Muscle of leg (tissue), 11 donors: Measurements from ENCODE around the gene EPN3. TPM values are rescaled to one million over a fixed set of nuclear protein-coding genes. Genes with fewer than 3 reads are reported as not detected.

ENCODE experiments used
- DNase-seq: peaks from one replicate; pipeline ENCODE4 v3.0.0; 2013
- H3K27ac ChIP-seq: one replicate; pipeline ENCODE4 v1.5.1; 2013; ENCODE audit warnings: mild to moderate bottlenecking, low read length, control low read depth
- H3K27me3 ChIP-seq: one replicate; pipeline ENCODE4 v1.6.1; 2013; ENCODE audit warnings: low read length; ENCODE audit not compliant: control insufficient read depth, insufficient read depth
- H3K36me3 ChIP-seq: one replicate; pipeline ENCODE4 v1.6.1; 2013; ENCODE audit warnings: low read length; ENCODE audit not compliant: control insufficient read depth, insufficient read depth
- H3K4me1 ChIP-seq: one replicate; pipeline ENCODE4 v1.6.1; 2013; ENCODE audit warnings: low read length; ENCODE audit not compliant: control insufficient read depth, insufficient read depth
- H3K4me3 ChIP-seq: one replicate; pipeline ENCODE4 v1.5.1; 2013; ENCODE audit warnings: low read length, control low read depth
- H3K9me3 ChIP-seq: replicated peaks from 2 replicates; pipeline ENCODE4 v1.6.1; 2013; ENCODE audit warnings: low read depth, low read length; ENCODE audit not compliant: control insufficient read depth
- WGBS: methylation state at CpG from one replicate; pipeline ENCODE4 v1.1.5; 2013; ENCODE audit warnings: missing lambda C conversion rate; ENCODE audit not compliant: insufficient coverage; 5-methylcytosine and 5-hydroxymethylcytosine counted together
- polyA plus RNA-seq, 8 donors: library from polyadenylated mRNA; unstranded; fragments of 120-200 nt; gene quantifications; one replicate each; pipeline versions ENCODE4 v1.2.1 to v1.2.3, GENCODE V29; 2013; ENCODE audit warnings: inconsistent platforms in 1 of 8, low replicate concordance in 1 of 8; ENCODE audit not compliant: insufficient read length in 8 of 8, insufficient read depth in 1 of 8
- total RNA-seq: library from RNA; stranded (reverse); fragments of 120-200 nt; gene quantifications from one replicate; pipeline ENCODE4 v1.2.4, GENCODE V29; 2013

EPN3 gene
- total and polyA plus RNA-seq, 9 donors = 0.18 to 3.0 (median 1.0) TPM

GRCh38 chr17:50576864-50577263 lies 44.3 kb downstream of the EPN3 start:
- 86% methylated on average over 8 of the region's 13 CpGs for WGBS

GRCh38 chr17:50577451-50577954 lies 45.0 kb downstream of the EPN3 start:
- peaks cover 2% of the 10 kb centered on the region for H3K27me3 ChIP-seq
- no peaks in the 10 kb centered on the region for H3K9me3 ChIP-seq
- no peak overlapping the region for H3K4me3 ChIP-seq
- no peak for DNase-seq
- H3K4me1 ChIP-seq = peaks cover 5% of the 10 kb centered on the region
- WGBS = 89% methylated on average over 13 of the region's 13 CpGs
- H3K27ac ChIP-seq = no peak overlapping the region
- H3K36me3 ChIP-seq = peaks cover 3% of the 10 kb centered on the region

More at GRCh38 chr17:50576864-50577263, 44.3 kb downstream of the EPN3 start:
- no peak for DNase-seq
- peaks cover 3% of the 10 kb centered on the region for H3K36me3 ChIP-seq
- H3K4me1 ChIP-seq = no peaks in the 10 kb centered on the region
- no peaks in the 10 kb centered on the region for H3K9me3 ChIP-seq
- peaks cover 2% of the 10 kb centered on the region for H3K27me3 ChIP-seq
- no peak overlapping the region for H3K4me3 ChIP-seq
- H3K27ac ChIP-seq = no peak overlapping the region

GRCh38 chr17:50578173-50578572 lies 45.6 kb downstream of the EPN3 start:
- no peak for DNase-seq
- peaks cover 3% of the 10 kb centered on the region for H3K36me3 ChIP-seq
- peaks cover 10% of the 10 kb centered on the region for H3K4me1 ChIP-seq
- WGBS = 71% methylated on average over 13 of the region's 16 CpGs
- H3K9me3 ChIP-seq = no peaks in the 10 kb centered on the region
- no peak overlapping the region for H3K4me3 ChIP-seq
- H3K27me3 ChIP-seq = peaks cover 3% of the 10 kb centered on the region
- no peak overlapping the region for H3K27ac ChIP-seq

- peaks cover 3% of the 10 kb centered on the region for H3K36me3 ChIP-seq
- H3K4me1 ChIP-seq = peaks cover 20% of the 10 kb centered on the region
- 86% methylated on average over 1 of the region's 7 CpGs for WGBS
- DNase-seq = no peak
- H3K27ac ChIP-seq = no peak overlapping the region
- no peaks in the 10 kb centered on the region for H3K9me3 ChIP-seq
- H3K4me3 ChIP-seq = no peak overlapping the region
- peaks cover 4% of the 10 kb centered on the region for H3K27me3 ChIP-seq
These were observed 46.9 kb downstream of the EPN3 start for GRCh38 chr17:50579399-50579798.

- Histone ChIP-seq H3K27ac (no peak overlapping the region), H3K4me1 (peaks cover 26% of the 10 kb centered on the region), H3K4me3 (no peak overlapping the region), H3K36me3 (peaks cover 3% of the 10 kb centered on the region), H3K9me3 (no peaks in the 10 kb centered on the region), H3K27me3 (peaks cover 4% of the 10 kb centered on the region)
- 90% methylated on average over 9 of the region's 9 CpGs for WGBS
- no peak for DNase-seq
These were observed 48.1 kb downstream of the EPN3 start for GRCh38 chr17:50580646-50581045.

GRCh38 chr17:50581316-50581715 lies 48.8 kb downstream of the EPN3 start:
- no peak overlapping the region for H3K4me3 ChIP-seq
- peaks cover 3% of the 10 kb centered on the region for H3K36me3 ChIP-seq
- no peaks in the 10 kb centered on the region for H3K9me3 ChIP-seq
- DNase-seq = no peak
- H3K4me1 ChIP-seq = peaks cover 31% of the 10 kb centered on the region
- H3K27me3 ChIP-seq = peaks cover 4% of the 10 kb centered on the region
- H3K27ac ChIP-seq = no peak overlapping the region
- WGBS = 93% methylated on average over 5 of the region's 12 CpGs

- Histone ChIP-seq H3K4me3 (no peak overlapping the region), H3K27ac (no peak overlapping the region), H3K36me3 (peaks cover 3% of the 10 kb centered on the region), H3K4me1 (peaks cover 39% of the 10 kb centered on the region), H3K27me3 (peaks cover 4% of the 10 kb centered on the region), H3K9me3 (no peaks in the 10 kb centered on the region)
- WGBS = 33% methylated on average over 1 of the region's 2 CpGs
- DNase-seq = no peak
These were observed 50.2 kb downstream of the EPN3 start for GRCh38 chr17:50582741-50583140.

GRCh38 chr17:50583641-50584040 lies 51.1 kb downstream of the EPN3 start:
- DNase-seq = no peak
- H3K4me3 ChIP-seq = no peak overlapping the region
- no peak overlapping the region for H3K27ac ChIP-seq
- peaks cover 4% of the 10 kb centered on the region for H3K27me3 ChIP-seq
- H3K36me3 ChIP-seq = no peaks in the 10 kb centered on the region
- no peaks in the 10 kb centered on the region for H3K9me3 ChIP-seq
- 41% methylated on average over 7 of the region's 7 CpGs for WGBS
- peaks cover 45% of the 10 kb centered on the region for H3K4me1 ChIP-seq

GRCh38 chr17:50584116-50584515 lies 51.6 kb downstream of the EPN3 start:
- no peak for DNase-seq
- no peaks in the 10 kb centered on the region for H3K9me3 ChIP-seq
- no peaks in the 10 kb centered on the region for H3K36me3 ChIP-seq
- H3K27me3 ChIP-seq = peaks cover 4% of the 10 kb centered on the region
- no peak overlapping the region for H3K4me3 ChIP-seq
- 49% methylated on average over 4 of the region's 4 CpGs for WGBS
- H3K4me1 ChIP-seq = peaks cover 49% of the 10 kb centered on the region
- no peak overlapping the region for H3K27ac ChIP-seq

- H3K4me3 ChIP-seq = no peak overlapping the region
- no peak for DNase-seq
- no peaks in the 10 kb centered on the region for H3K9me3 ChIP-seq
- no peak overlapping the region for H3K27ac ChIP-seq
- H3K36me3 ChIP-seq = no peaks in the 10 kb centered on the region
- WGBS = 70% methylated on average over 4 of the region's 6 CpGs
- H3K27me3 ChIP-seq = peaks cover 4% of the 10 kb centered on the region
- peaks cover 56% of the 10 kb centered on the region for H3K4me1 ChIP-seq
These were observed 52.2 kb downstream of the EPN3 start for GRCh38 chr17:50584749-50585148.

GRCh38 chr17:50585346-50585745 lies 52.8 kb downstream of the EPN3 start:
- Histone ChIP-seq H3K4me1 (peaks cover 62% of the 10 kb centered on the region), H3K36me3 (no peaks in the 10 kb centered on the region), H3K4me3 (no peak overlapping the region), H3K27me3 (peaks cover 4% of the 10 kb centered on the region), H3K9me3 (no peaks in the 10 kb centered on the region), H3K27ac (no peak overlapping the region)
- WGBS = 76% methylated on average over 3 of the region's 4 CpGs
- no peak for DNase-seq
